ENCODE results near the gene NCKAP5L.
"Not testable (repeated sequence)": the region's sequence is repeated elsewhere in the genome, so short reads cannot be mapped to it uniquely, and the experiment has no call there.

Gene NCKAP5L

DNA sequence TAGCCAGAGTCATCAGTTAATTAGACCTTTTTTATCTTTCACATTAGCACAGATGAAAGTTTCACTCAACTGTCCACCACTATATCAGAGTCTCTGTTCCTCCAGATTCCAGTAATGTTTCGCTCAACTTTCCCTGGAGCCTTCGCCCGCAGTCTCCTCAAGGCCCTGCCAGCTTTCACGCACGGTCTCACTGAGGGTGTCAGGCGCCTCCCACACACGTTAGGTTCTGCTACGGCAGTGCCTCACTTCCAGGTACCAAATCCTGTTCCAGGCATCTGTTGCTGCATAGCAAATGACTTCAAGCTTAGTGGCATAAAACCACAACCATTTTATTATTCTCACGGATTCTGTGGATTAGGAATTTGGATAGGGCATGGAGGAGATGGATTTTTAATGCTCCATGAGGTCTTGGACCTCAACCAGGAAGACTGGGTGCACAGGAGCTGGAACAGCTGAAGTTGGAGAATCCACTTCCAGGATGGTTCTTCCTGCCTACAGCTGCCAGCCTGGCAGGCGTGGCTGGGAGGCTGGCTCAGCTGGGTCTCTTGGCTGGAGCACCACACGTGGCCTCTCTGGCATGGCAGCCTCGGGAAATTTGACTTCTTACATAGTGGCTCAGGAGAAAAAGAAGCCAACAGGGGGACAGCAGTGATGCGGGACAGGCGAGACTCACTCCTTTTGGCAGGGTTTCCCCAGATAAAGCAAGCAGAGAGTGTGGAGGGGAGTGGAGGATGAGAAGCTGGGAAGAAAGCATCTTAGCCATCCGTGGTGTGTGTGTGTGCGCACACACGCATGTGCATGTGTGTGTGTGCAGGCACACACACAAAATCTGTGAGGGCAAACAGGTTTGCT is 36.0 kb upstream of the NCKAP5L start:
- no peak overlapping the region for H3K4me3 ChIP-seq (ENCODE audit: low read length)
- no CpG with 5 or more reads among the region's 17 CpGs for WGBS (ENCODE audit: insufficient coverage, insufficient read length)
- no peaks in the 10 kb centered on the region for H3K36me3 ChIP-seq (ENCODE audit: control insufficient read depth, insufficient read depth, low read length)
- H3K4me1 ChIP-seq (ENCODE audit: control insufficient read depth, insufficient read depth, low read length), result no peaks in the 10 kb centered on the region
- H3K27ac ChIP-seq (ENCODE audit: low read length), result no peak overlapping the region
- H3K27me3 ChIP-seq (ENCODE audit: control insufficient read depth, insufficient read depth, low read length), result no peaks in the 10 kb centered on the region
- DNase-seq (ENCODE audit: low read depth, low spot score), result no peak
- no peaks in the 10 kb centered on the region for H3K9me3 ChIP-seq (ENCODE audit: control insufficient read depth, insufficient read depth, low read length)

DNA sequence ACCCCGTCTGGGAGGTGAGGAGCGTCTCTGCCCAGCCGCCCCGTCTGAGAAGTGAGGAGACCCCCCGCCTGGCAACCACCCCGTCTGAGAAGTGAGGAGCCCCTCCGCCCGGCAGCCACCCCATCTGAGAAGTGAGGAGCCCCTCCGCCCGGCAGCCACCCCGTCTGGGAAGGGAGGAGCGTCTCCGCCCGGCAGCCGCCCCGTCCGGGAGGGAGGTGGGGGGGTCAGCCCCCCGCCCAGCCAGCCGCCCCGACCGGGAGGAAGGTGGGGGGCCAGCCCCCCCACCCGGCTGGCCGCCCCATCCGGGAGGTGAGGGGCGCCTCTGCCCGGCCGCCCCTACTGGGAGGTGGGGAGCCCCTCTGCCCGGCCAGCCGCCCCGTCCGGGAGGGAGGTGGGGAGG is 32.7 kb upstream of the NCKAP5L start:
- H3K36me3 ChIP-seq (ENCODE audit: control insufficient read depth, insufficient read depth, low read length); H3K27me3 ChIP-seq (ENCODE audit: control insufficient read depth, insufficient read depth, low read length); H3K4me3 ChIP-seq (ENCODE audit: low read length); H3K4me1 ChIP-seq (ENCODE audit: control insufficient read depth, insufficient read depth, low read length); H3K27ac ChIP-seq (ENCODE audit: low read length); DNase-seq (ENCODE audit: low read depth, low spot score); H3K9me3 ChIP-seq (ENCODE audit: control insufficient read depth, insufficient read depth, low read length): not testable (repeated sequence)
- no CpG with 5 or more reads among the region's 31 CpGs for WGBS (ENCODE audit: insufficient coverage, insufficient read length)

GRCh38 chr12:49855890-49856289 is 27.7 kb upstream of the NCKAP5L start:
- H3K27me3 ChIP-seq (ENCODE audit: control insufficient read depth, insufficient read depth, low read length); H3K36me3 ChIP-seq (ENCODE audit: control insufficient read depth, insufficient read depth, low read length); DNase-seq (ENCODE audit: low read depth, low spot score); H3K9me3 ChIP-seq (ENCODE audit: control insufficient read depth, insufficient read depth, low read length); H3K27ac ChIP-seq (ENCODE audit: low read length); H3K4me3 ChIP-seq (ENCODE audit: low read length); H3K4me1 ChIP-seq (ENCODE audit: control insufficient read depth, insufficient read depth, low read length): not testable (repeated sequence)
- no CpG with 5 or more reads among the region's 4 CpGs for WGBS (ENCODE audit: insufficient coverage, insufficient read length)

DNA sequence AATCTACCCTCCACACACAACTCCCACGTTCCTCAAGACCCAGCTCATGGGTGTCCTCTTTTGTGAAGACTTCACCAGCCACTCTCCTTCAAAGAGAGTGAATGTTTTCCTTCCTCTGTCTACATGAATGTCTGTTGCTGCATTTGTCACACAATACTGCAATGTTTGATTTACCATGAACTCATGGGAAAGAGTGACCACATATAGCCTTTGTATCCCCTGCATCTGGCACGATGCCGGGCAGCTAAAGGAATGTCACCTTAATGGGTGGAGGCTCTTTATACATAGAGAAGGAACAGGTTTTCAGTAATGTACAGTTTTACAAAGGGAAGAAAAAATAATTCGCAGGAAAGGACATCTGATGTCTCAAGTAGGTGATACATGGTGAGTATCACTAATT is 26.8 kb upstream of the NCKAP5L start:
- no CpG with 5 or more reads among the region's 4 CpGs for WGBS (ENCODE audit: insufficient coverage, insufficient read length)
- Histone ChIP-seq H3K4me1 (ENCODE audit: control insufficient read depth, insufficient read depth, low read length) (no peaks in the 10 kb centered on the region; the same call in 1 of the 2 replicates), H3K9me3 (ENCODE audit: control insufficient read depth, insufficient read depth, low read length) (no peaks in the 10 kb centered on the region), H3K27ac (ENCODE audit: low read length) (no peak overlapping the region), H3K36me3 (ENCODE audit: control insufficient read depth, insufficient read depth, low read length) (no peaks in the 10 kb centered on the region), H3K4me3 (ENCODE audit: low read length) (no peak overlapping the region), H3K27me3 (ENCODE audit: control insufficient read depth, insufficient read depth, low read length) (no peaks in the 10 kb centered on the region)
- no peak for DNase-seq (ENCODE audit: low read depth, low spot score)

GRCh38 chr12:49853671-49854070 is 25.5 kb upstream of the NCKAP5L start:
- Histone ChIP-seq H3K4me3 (ENCODE audit: low read length) (no peak overlapping the region), H3K9me3 (ENCODE audit: control insufficient read depth, insufficient read depth, low read length) (no peaks in the 10 kb centered on the region), H3K27me3 (ENCODE audit: control insufficient read depth, insufficient read depth, low read length) (no peaks in the 10 kb centered on the region), H3K27ac (ENCODE audit: low read length) (no peak overlapping the region), H3K4me1 (ENCODE audit: control insufficient read depth, insufficient read depth, low read length) (no peaks in the 10 kb centered on the region; the same call in 1 of the 2 replicates), H3K36me3 (ENCODE audit: control insufficient read depth, insufficient read depth, low read length) (no peaks in the 10 kb centered on the region)
- DNase-seq (ENCODE audit: low read depth, low spot score), result no peak
- WGBS (ENCODE audit: insufficient coverage, insufficient read length), result no CpG with 5 or more reads among the region's 2 CpGs

DNA sequence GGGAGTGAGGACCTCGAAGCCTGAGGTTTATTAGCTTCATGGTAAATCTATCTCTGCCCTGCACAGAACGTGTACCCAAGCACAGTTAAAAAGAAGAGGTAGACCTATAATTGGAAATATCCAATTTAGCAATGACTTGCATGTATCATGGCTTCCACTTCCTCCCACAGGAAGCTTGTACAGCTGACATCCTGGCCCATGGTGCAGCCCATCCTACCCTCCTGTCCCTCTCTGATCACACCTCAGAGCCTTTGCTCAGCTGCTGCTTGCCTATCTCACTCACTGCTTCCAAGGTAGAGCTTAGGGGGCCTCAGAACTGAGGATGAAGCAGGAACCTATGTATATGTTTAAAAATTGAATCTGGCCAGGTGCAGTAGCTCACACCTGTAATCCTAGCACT is 18.9 kb upstream of the NCKAP5L start:
- DNase-seq (ENCODE audit: low read depth, low spot score), result no peak
- Histone ChIP-seq H3K9me3 (ENCODE audit: control insufficient read depth, insufficient read depth, low read length) (no peaks in the 10 kb centered on the region), H3K4me1 (ENCODE audit: control insufficient read depth, insufficient read depth, low read length) (peaks cover 2% of the 10 kb centered on the region; the same call in 1 of the 2 replicates), H3K27ac (ENCODE audit: low read length) (no peak overlapping the region), H3K4me3 (ENCODE audit: low read length) (no peak overlapping the region), H3K36me3 (ENCODE audit: control insufficient read depth, insufficient read depth, low read length) (no peaks in the 10 kb centered on the region), H3K27me3 (ENCODE audit: control insufficient read depth, insufficient read depth, low read length) (peaks cover 1% of the 10 kb centered on the region; the same call in 1 of the 2 replicates)
- WGBS (ENCODE audit: insufficient coverage, insufficient read length), result no CpG with 5 or more reads among the region's 2 CpGs

DNA sequence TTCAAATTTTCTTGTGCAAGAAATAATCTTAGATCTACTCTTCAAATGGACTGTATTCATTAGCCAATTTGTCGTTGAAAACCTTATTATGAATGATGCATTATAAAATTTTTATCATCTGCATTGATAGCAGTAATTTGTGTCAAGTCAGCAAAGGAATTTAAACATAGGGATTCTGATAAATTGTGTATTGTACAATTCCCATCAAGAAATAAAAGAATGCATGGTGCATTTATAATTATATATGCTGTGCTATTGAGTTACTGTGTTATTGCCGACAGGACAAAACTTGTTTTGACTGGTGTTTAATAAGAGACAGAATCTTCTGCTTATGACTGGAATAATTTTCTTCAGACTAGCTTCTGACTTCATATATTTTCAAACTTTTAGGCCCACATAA is 17.8 kb upstream of the NCKAP5L start:
- H3K27ac ChIP-seq (ENCODE audit: low read length), result no peak overlapping the region
- H3K27me3 ChIP-seq (ENCODE audit: control insufficient read depth, insufficient read depth, low read length), result peaks cover 1% of the 10 kb centered on the region; the same call in 1 of the 2 replicates
- no peak overlapping the region for H3K4me3 ChIP-seq (ENCODE audit: low read length)
- H3K36me3 ChIP-seq (ENCODE audit: control insufficient read depth, insufficient read depth, low read length), result no peaks in the 10 kb centered on the region
- no CpG with 5 or more reads among the region's 2 CpGs for WGBS (ENCODE audit: insufficient coverage, insufficient read length)
- H3K4me1 ChIP-seq (ENCODE audit: control insufficient read depth, insufficient read depth, low read length), result peaks cover 2% of the 10 kb centered on the region; the same call in 1 of the 2 replicates
- no peak for DNase-seq (ENCODE audit: low read depth, low spot score)
- H3K9me3 ChIP-seq (ENCODE audit: control insufficient read depth, insufficient read depth, low read length), result no peaks in the 10 kb centered on the region

GRCh38 chr12:49843876-49844437 is 15.7 kb upstream of the NCKAP5L start:
- Histone ChIP-seq H3K27me3 (ENCODE audit: control insufficient read depth, insufficient read depth, low read length) (peaks cover 1% of the 10 kb centered on the region; the same call in 1 of the 2 replicates), H3K36me3 (ENCODE audit: control insufficient read depth, insufficient read depth, low read length) (no peaks in the 10 kb centered on the region), H3K4me3 (ENCODE audit: low read length) (no peak overlapping the region), H3K4me1 (ENCODE audit: control insufficient read depth, insufficient read depth, low read length) (peaks cover 2% of the 10 kb centered on the region; the same call in 1 of the 2 replicates), H3K27ac (ENCODE audit: low read length) (no peak overlapping the region), H3K9me3 (ENCODE audit: control insufficient read depth, insufficient read depth, low read length) (no peaks in the 10 kb centered on the region)
- DNase-seq (ENCODE audit: low read depth, low spot score), result no peak
- WGBS (ENCODE audit: insufficient coverage, insufficient read length), result no CpG with 5 or more reads among the region's 4 CpGs

GRCh38 chr12:49843411-49843810 is 15.2 kb upstream of the NCKAP5L start:
- Histone ChIP-seq H3K4me3 (ENCODE audit: low read length) (peak overlapping the region; percentile 55; the same call in 1 of the 2 replicates), H3K27ac (ENCODE audit: low read length) (no peak overlapping the region), H3K27me3 (ENCODE audit: control insufficient read depth, insufficient read depth, low read length) (peaks cover 1% of the 10 kb centered on the region; the same call in 1 of the 2 replicates), H3K4me1 (ENCODE audit: control insufficient read depth, insufficient read depth, low read length) (peaks cover 2% of the 10 kb centered on the region; the same call in 1 of the 2 replicates), H3K36me3 (ENCODE audit: control insufficient read depth, insufficient read depth, low read length) (no peaks in the 10 kb centered on the region), H3K9me3 (ENCODE audit: control insufficient read depth, insufficient read depth, low read length) (no peaks in the 10 kb centered on the region)
- DNase-seq (ENCODE audit: low read depth, low spot score), result no peak
- WGBS (ENCODE audit: insufficient coverage, insufficient read length), result no CpG with 5 or more reads among the region's 7 CpGs

DNA sequence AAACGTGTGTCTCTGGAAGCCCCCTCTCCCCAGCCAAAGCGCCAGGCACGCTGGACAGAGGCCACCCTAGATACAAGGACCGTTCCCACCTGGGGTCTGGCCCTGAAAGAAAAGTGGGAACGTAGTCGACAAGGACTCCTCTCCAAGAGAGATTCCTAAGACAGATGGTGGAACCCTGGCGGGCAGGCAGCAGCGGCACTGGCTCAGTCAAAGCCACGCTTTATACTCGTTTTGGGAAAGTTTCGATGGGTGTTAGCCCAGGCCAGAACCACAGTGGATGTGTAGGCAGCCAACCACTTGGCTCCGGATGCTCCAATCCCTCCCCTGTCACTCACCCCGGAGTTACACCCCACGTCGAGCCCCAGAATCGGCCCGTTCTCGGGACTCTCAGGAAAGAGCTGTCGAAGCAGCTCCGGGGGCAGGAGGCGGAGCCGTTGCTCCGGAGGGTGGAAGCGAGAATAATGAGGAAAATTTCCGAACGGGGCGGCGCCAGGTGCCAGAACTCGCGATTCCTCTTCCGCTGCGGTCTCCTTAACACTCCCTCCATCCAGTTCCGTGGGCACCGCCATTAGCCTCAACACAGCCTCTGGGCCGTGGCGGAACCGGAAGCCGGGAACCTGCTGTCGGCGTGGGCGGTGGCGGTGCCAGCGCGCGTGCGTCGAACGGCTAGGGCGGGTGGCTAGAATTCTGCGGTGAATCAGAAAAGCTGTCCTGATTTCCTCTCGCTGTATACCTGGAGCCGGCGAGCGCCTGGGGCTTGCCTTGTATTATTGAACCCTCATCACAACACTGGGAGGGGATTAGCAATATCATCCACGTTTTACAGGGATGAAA is 14.5 kb upstream of the NCKAP5L start, which contains the start of gene BCDIN3D:
Gene BCDIN3D (minus strand): TSS at position 588 of the 834 bp plus-strand sequence. CDS start 19 bp downstream, at position 569.
- H3K4me3 ChIP-seq (ENCODE audit: low read length), result peak within 1 kb of the TSS; percentile 55; the same call in 1 of the 2 replicates
- H3K27ac ChIP-seq (ENCODE audit: low read length), result no peak within 1 kb of the TSS
- no peaks in the 10 kb centered on the region for H3K36me3 ChIP-seq (ENCODE audit: control insufficient read depth, insufficient read depth, low read length)
- peaks cover 2% of the 10 kb centered on the region; the same call in 1 of the 2 replicates for H3K4me1 ChIP-seq (ENCODE audit: control insufficient read depth, insufficient read depth, low read length)
- no CpG with 5 or more reads among the region's 55 CpGs for WGBS (ENCODE audit: insufficient coverage, insufficient read length)
- H3K9me3 ChIP-seq (ENCODE audit: control insufficient read depth, insufficient read depth, low read length), result no peaks in the 10 kb centered on the region
- peaks cover 1% of the 10 kb centered on the region; the same call in 1 of the 2 replicates for H3K27me3 ChIP-seq (ENCODE audit: control insufficient read depth, insufficient read depth, low read length)
- no peak for DNase-seq (ENCODE audit: low read depth, low spot score)

All from iPS DF 6.9 (cell line).